ENCODE results near the gene ORC3. TPM values are rescaled to one million over a fixed set of nuclear protein-coding genes. Genes with fewer than 3 reads are reported as not detected.
A peak's percentile ranks its signal among the peaks of the same experiment; 100 is the strongest.

The ORC3 gene
- total and polyA plus RNA-seq, 10 of the 15 experiments (the other 5 are each of a cell fraction or from before 2014, with no cell fraction given) = 27.2 to 76.3 (median 54.6) TPM

GRCh38 chr6:87705070-87705691 lies 115.2 kb downstream of the ORC3 start (continued):
- TF ChIP-seq IRF4 (IDR thresholded peaks at IDR 0.05; ENCODE audit: low read depth, low read length) (peak; percentile 89), CREB1 (IDR thresholded peaks at IDR 0.05; ENCODE audit: low read depth) (peak; percentile 83), EP300 (IDR thresholded peaks at IDR 0.05; ENCODE audit: borderline replicate concordance in 1 of 2, control insufficient read depth in 1 of 2, low read depth in 2 of 2, low read length in 2 of 2) (peak; percentile 67 to 87), HDAC6 (IDR thresholded peaks at IDR 0.05; ENCODE audit: unreplicated experiment) (no peak), BHLHE40 (IDR thresholded peaks at IDR 0.05; ENCODE audit: borderline replicate concordance in 1 of 2, low read depth in 2 of 2, low read length in 1 of 2) (peak in 1 of 2 experiments; percentile 52; a peak in 2 of 4 replicates), POLR2A (IDR thresholded peaks at IDR 0.05; ENCODE audit: low read depth, low read length) (peak; percentile 47), POU2F2 (IDR thresholded peaks at IDR 0.05; ENCODE audit: borderline replicate concordance, low read depth, low read length) (peak; percentile 95), CBFB (IDR thresholded peaks at IDR 0.05; ENCODE audit: low read depth) (peak; percentile 85), TBL1XR1 (IDR thresholded peaks at IDR 0.05; ENCODE audit: low read depth, low read length) (no peak), ESRRA (IDR thresholded peaks at IDR 0.05; ENCODE audit: low read length) (no peak), ETV6 (conservative IDR thresholded peaks at IDR 0.05 in 1 of 2, IDR thresholded peaks at IDR 0.05 in 1 of 2; ENCODE audit: borderline replicate concordance in 1 of 2, low read depth in 1 of 2) (peak in 1 of 2 experiments; percentile 57; a peak in 1 of 4 replicates), MTA3 (IDR thresholded peaks at IDR 0.05; ENCODE audit: borderline replicate concordance, low read length) (0 out of 2 replicates have a peak, but pooled peaks have one; percentile 62), POLR2AphosphoS5 (IDR thresholded peaks at IDR 0.05; ENCODE audit: low read length) (peak; percentile 40; the same call in 1 of the 2 replicates)
- TF ChIP-seq, protein P1, sequence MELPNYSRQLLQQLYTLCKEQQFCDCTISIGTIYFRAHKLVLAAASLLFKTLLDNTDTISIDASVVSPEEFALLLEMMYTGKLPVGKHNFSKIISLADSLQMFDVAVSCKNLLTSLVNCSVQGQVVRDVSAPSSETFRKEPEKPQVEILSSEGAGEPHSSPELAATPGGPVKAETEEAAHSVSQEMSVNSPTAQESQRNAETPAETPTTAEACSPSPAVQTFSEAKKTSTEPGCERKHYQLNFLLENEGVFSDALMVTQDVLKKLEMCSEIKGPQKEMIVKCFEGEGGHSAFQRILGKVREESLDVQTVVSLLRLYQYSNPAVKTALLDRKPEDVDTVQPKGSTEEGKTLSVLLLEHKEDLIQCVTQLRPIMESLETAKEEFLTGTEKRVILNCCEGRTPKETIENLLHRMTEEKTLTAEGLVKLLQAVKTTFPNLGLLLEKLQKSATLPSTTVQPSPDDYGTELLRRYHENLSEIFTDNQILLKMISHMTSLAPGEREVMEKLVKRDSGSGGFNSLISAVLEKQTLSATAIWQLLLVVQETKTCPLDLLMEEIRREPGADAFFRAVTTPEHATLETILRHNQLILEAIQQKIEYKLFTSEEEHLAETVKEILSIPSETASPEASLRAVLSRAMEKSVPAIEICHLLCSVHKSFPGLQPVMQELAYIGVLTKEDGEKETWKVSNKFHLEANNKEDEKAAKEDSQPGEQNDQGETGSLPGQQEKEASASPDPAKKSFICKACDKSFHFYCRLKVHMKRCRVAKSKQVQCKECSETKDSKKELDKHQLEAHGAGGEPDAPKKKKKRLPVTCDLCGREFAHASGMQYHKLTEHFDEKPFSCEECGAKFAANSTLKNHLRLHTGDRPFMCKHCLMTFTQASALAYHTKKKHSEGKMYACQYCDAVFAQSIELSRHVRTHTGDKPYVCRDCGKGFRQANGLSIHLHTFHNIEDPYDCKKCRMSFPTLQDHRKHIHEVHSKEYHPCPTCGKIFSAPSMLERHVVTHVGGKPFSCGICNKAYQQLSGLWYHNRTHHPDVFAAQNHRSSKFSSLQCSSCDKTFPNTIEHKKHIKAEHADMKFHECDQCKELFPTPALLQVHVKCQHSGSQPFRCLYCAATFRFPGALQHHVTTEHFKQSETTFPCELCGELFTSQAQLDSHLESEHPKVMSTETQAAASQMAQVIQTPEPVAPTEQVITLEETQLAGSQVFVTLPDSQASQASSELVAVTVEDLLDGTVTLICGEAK (IDR thresholded peaks at IDR 0.05; ENCODE audit: borderline replicate concordance) = peak; percentile 32; the same call in 1 of the 2 replicates
- TF ChIP-seq, protein P2, sequence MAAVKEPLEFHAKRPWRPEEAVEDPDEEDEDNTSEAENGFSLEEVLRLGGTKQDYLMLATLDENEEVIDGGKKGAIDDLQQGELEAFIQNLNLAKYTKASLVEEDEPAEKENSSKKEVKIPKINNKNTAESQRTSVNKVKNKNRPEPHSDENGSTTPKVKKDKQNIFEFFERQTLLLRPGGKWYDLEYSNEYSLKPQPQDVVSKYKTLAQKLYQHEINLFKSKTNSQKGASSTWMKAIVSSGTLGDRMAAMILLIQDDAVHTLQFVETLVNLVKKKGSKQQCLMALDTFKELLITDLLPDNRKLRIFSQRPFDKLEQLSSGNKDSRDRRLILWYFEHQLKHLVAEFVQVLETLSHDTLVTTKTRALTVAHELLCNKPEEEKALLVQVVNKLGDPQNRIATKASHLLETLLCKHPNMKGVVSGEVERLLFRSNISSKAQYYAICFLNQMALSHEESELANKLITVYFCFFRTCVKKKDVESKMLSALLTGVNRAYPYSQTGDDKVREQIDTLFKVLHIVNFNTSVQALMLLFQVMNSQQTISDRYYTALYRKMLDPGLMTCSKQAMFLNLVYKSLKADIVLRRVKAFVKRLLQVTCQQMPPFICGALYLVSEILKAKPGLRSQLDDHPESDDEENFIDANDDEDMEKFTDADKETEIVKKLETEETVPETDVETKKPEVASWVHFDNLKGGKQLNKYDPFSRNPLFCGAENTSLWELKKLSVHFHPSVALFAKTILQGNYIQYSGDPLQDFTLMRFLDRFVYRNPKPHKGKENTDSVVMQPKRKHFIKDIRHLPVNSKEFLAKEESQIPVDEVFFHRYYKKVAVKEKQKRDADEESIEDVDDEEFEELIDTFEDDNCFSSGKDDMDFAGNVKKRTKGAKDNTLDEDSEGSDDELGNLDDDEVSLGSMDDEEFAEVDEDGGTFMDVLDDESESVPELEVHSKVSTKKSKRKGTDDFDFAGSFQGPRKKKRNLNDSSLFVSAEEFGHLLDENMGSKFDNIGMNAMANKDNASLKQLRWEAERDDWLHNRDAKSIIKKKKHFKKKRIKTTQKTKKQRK (IDR thresholded peaks at IDR 0.05; ENCODE audit: low read depth, low read length) = no peak
- TF ChIP-seq, protein P3, sequence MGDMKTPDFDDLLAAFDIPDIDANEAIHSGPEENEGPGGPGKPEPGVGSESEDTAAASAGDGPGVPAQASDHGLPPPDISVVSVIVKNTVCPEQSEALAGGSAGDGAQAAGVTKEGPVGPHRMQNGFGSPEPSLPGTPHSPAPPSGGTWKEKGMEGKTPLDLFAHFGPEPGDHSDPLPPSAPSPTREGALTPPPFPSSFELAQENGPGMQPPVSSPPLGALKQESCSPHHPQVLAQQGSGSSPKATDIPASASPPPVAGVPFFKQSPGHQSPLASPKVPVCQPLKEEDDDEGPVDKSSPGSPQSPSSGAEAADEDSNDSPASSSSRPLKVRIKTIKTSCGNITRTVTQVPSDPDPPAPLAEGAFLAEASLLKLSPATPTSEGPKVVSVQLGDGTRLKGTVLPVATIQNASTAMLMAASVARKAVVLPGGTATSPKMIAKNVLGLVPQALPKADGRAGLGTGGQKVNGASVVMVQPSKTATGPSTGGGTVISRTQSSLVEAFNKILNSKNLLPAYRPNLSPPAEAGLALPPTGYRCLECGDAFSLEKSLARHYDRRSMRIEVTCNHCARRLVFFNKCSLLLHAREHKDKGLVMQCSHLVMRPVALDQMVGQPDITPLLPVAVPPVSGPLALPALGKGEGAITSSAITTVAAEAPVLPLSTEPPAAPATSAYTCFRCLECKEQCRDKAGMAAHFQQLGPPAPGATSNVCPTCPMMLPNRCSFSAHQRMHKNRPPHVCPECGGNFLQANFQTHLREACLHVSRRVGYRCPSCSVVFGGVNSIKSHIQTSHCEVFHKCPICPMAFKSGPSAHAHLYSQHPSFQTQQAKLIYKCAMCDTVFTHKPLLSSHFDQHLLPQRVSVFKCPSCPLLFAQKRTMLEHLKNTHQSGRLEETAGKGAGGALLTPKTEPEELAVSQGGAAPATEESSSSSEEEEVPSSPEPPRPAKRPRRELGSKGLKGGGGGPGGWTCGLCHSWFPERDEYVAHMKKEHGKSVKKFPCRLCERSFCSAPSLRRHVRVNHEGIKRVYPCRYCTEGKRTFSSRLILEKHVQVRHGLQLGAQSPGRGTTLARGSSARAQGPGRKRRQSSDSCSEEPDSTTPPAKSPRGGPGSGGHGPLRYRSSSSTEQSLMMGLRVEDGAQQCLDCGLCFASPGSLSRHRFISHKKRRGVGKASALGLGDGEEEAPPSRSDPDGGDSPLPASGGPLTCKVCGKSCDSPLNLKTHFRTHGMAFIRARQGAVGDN (IDR thresholded peaks at IDR 0.05) = no peak
